Right atrium auricular region (tissue), 2 donors: ENCODE data around the gene ADCY3. TPM values are rescaled to one million over a fixed set of nuclear protein-coding genes. Genes with fewer than 3 reads are reported as not detected.

Experiments
- DNase-seq: peaks from one replicate; pipeline ENCODE4 v3.0.0-alpha.2; 2019; ENCODE audit warnings: low spot score
- H3K27ac ChIP-seq, 2 donors: fragments of 200-600 bp; sonication (generic); 1 replicate in 1 of 2; 2 replicates in 1 of 2; pipeline ENCODE4 v1.5.1; 2016 to 2019
- H3K27me3 ChIP-seq, 2 donors: fragments of 200-600 bp; sonication (generic); one replicate each; pipeline versions ENCODE4 v1.5.1 to v1.6.0; 2017 to 2019
- H3K36me3 ChIP-seq: fragments of 200-600 bp; sonication (generic); one replicate; pipeline ENCODE4 v1.5.1; 2016
- H3K4me1 ChIP-seq, 2 donors: fragments of 200-600 bp; sonication (generic); one replicate each; pipeline versions ENCODE4 v1.5.1 to v1.6.0; 2017 to 2019
- H3K4me3 ChIP-seq, 2 donors: fragments of 200-600 bp; sonication (generic); 1 replicate in 1 of 2; 2 replicates in 1 of 2; pipeline ENCODE4 v1.5.1; 2017 to 2019; ENCODE audit warnings: mild to moderate bottlenecking in 1 of 2, moderate library complexity in 1 of 2
- H3K9me3 ChIP-seq, 2 donors: fragments of 200-600 bp; sonication (generic); one replicate each; pipeline ENCODE4 v1.5.1; 2019
- total RNA-seq, 2 donors: library from RNA; depleted of rRNA; stranded (reverse); fragments of >200 nt; gene quantifications; one replicate each; pipeline ENCODE4 v1.1.0, GENCODE V29; 2016
- TF ChIP-seq, protein P1 (sequence below), 2 donors: fragments of 200-600 bp; sonication (generic); IDR thresholded peaks; one replicate each; pipeline ENCODE4 v1.5.1; 2019; ENCODE audit warnings: antibody characterized with exemption in 2 of 2

The ADCY3 gene
- total RNA-seq, 2 donors from 2014 or later = 14.1 to 28.4 TPM

DNA sequence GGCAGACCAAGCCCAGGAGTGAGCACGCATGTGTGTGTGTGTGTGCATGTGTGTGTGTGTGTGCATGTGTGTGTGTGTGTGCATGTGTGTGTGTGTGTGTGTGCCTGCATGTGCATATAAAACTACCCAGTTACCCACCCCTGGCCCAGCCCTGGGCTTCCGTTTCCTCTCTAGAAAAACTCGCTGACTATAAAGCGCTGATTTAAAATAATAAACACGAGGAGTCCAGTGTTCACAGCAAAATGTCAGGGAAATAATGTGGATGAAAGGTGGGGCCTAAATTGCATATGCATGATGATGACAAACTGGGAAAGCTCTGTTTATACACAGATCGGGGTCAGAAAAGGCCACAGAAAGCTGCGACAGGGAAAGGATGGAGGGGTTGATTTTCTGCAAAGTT lies 7.5 kb downstream of the ADCY3 start:
- no peaks in the 10 kb centered on the region for H3K36me3 ChIP-seq
- H3K27me3 ChIP-seq = no peaks in the 10 kb centered on the region
- TF ChIP-seq, protein P1, sequence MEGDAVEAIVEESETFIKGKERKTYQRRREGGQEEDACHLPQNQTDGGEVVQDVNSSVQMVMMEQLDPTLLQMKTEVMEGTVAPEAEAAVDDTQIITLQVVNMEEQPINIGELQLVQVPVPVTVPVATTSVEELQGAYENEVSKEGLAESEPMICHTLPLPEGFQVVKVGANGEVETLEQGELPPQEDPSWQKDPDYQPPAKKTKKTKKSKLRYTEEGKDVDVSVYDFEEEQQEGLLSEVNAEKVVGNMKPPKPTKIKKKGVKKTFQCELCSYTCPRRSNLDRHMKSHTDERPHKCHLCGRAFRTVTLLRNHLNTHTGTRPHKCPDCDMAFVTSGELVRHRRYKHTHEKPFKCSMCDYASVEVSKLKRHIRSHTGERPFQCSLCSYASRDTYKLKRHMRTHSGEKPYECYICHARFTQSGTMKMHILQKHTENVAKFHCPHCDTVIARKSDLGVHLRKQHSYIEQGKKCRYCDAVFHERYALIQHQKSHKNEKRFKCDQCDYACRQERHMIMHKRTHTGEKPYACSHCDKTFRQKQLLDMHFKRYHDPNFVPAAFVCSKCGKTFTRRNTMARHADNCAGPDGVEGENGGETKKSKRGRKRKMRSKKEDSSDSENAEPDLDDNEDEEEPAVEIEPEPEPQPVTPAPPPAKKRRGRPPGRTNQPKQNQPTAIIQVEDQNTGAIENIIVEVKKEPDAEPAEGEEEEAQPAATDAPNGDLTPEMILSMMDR (IDR thresholded peaks at IDR 0.05) = no peak
- DNase-seq = no peak
- no peak overlapping the region for H3K27ac ChIP-seq
- peaks cover 0 to 6% of the 10 kb centered on the region in 2 donors for H3K4me1 ChIP-seq
- H3K9me3 ChIP-seq = peaks cover 0 to 8% of the 10 kb centered on the region in 2 donors
- no peak overlapping the region for H3K4me3 ChIP-seq

GRCh38 chr2:24910245-24910644 lies 9.8 kb downstream of the ADCY3 start:
- no peak for DNase-seq
- no peak overlapping the region for H3K27ac ChIP-seq
- peaks cover 0 to 6% of the 10 kb centered on the region in 2 donors for H3K4me1 ChIP-seq
- H3K9me3 ChIP-seq = peaks cover 0 to 8% of the 10 kb centered on the region in 2 donors
- H3K27me3 ChIP-seq = no peaks in the 10 kb centered on the region
- TF ChIP-seq, protein P1 (IDR thresholded peaks at IDR 0.05) = no peak
- H3K36me3 ChIP-seq = no peaks in the 10 kb centered on the region
- no peak overlapping the region for H3K4me3 ChIP-seq

GRCh38 chr2:24909555-24910177 lies 10.4 kb downstream of the ADCY3 start:
- Histone ChIP-seq H3K36me3 (no peaks in the 10 kb centered on the region), H3K27me3 (no peaks in the 10 kb centered on the region), H3K4me3 (no peak overlapping the region), H3K4me1 (peaks cover 0 to 6% of the 10 kb centered on the region in 2 donors), H3K27ac (no peak overlapping the region), H3K9me3 (peaks cover 0 to 8% of the 10 kb centered on the region in 2 donors)
- TF ChIP-seq, protein P1 (IDR thresholded peaks at IDR 0.05) = no peak
- DNase-seq = no peak

GRCh38 chr2:24908461-24908901 lies 11.6 kb downstream of the ADCY3 start:
- no peak overlapping the region for H3K27ac ChIP-seq
- no peak for DNase-seq
- no peaks in the 10 kb centered on the region for H3K27me3 ChIP-seq
- peaks cover 0 to 6% of the 10 kb centered on the region in 2 donors for H3K4me1 ChIP-seq
- H3K36me3 ChIP-seq = no peaks in the 10 kb centered on the region
- TF ChIP-seq, protein P1 (IDR thresholded peaks at IDR 0.05) = no peak
- peaks cover 0 to 8% of the 10 kb centered on the region in 2 donors for H3K9me3 ChIP-seq
- no peak overlapping the region for H3K4me3 ChIP-seq

GRCh38 chr2:24907116-24907515 lies 12.9 kb downstream of the ADCY3 start:
- DNase-seq = no peak
- Histone ChIP-seq H3K4me3 (no peak overlapping the region), H3K4me1 (no peaks in the 10 kb centered on the region), H3K36me3 (no peaks in the 10 kb centered on the region), H3K9me3 (peaks cover 0 to 8% of the 10 kb centered on the region in 2 donors), H3K27me3 (no peaks in the 10 kb centered on the region), H3K27ac (no peak overlapping the region)
- TF ChIP-seq, protein P1 (IDR thresholded peaks at IDR 0.05) = no peak

GRCh38 chr2:24906466-24906865 lies 13.6 kb downstream of the ADCY3 start:
- Histone ChIP-seq H3K4me3 (no peak overlapping the region), H3K36me3 (no peaks in the 10 kb centered on the region), H3K9me3 (peaks cover 0 to 8% of the 10 kb centered on the region in 2 donors), H3K27ac (no peak overlapping the region), H3K4me1 (no peaks in the 10 kb centered on the region), H3K27me3 (no peaks in the 10 kb centered on the region)
- TF ChIP-seq, protein P1 (IDR thresholded peaks at IDR 0.05) = no peak
- no peak for DNase-seq
